Stimulated activated CD4-positive, alpha-beta T cell treated with anti-CD3 and anti-CD28 coated beads, TNF-alpha, amount 100 ng/mL, for 4 hours (primary cell): ENCODE data around the gene SIPA1L3.
"Not testable (repeated sequence)": the region's sequence is repeated elsewhere in the genome, so short reads cannot be mapped to it uniquely, and the experiment has no call there.

ENCODE experiments used
- DNase-seq, 3 experiments: peaks; one replicate each; pipeline ENCODE4 v3.0.0-alpha.2; 2020; ENCODE audit warnings: low read depth in 3 of 3

SIPA1L3 gene

DNA sequence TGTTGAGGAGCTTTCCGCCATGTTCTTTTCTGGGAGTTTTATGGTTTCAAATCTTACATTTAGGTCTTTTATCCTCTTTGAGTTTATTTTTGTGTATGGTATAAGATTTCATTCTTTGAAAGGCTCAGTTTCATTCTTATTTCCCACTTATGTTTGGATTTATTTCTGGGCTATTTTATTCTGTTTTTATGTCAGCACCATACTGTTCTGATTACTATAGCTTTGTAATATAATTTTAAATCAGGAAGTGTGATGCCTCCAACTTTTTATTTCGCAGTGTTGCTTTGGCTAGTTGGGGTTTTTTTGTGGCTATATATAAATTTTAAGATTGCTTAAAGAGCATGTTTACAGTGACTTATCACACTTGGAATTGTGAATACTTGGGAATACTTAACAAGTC, 135.1 kb downstream of the SIPA1L3 start:
- no peak for DNase-seq

DNA sequence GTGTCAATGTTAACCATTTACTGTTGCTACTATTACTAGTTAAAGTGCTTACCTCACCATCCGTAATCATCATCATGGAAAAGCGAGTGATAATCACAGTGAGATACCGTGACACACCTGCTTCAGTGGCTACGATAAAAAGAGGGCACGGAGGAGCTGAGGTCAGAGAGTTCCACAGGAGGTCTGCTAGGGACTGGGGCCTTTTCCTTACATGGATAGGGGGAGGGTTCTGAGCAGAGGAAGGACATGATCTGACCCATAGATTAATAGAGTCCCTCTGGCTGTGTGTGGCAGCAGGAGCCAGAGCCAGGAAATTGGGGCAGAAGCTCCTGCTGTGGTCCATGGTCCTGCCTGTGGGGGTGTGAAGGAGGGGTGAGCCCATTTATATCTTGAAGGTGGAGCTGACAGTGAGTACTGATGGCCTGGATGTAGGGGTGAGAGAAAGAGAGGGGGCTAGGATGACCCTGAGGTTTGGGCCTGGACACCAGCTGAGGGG, 136.7 kb downstream of the SIPA1L3 start:
- no peak for DNase-seq

DNA sequence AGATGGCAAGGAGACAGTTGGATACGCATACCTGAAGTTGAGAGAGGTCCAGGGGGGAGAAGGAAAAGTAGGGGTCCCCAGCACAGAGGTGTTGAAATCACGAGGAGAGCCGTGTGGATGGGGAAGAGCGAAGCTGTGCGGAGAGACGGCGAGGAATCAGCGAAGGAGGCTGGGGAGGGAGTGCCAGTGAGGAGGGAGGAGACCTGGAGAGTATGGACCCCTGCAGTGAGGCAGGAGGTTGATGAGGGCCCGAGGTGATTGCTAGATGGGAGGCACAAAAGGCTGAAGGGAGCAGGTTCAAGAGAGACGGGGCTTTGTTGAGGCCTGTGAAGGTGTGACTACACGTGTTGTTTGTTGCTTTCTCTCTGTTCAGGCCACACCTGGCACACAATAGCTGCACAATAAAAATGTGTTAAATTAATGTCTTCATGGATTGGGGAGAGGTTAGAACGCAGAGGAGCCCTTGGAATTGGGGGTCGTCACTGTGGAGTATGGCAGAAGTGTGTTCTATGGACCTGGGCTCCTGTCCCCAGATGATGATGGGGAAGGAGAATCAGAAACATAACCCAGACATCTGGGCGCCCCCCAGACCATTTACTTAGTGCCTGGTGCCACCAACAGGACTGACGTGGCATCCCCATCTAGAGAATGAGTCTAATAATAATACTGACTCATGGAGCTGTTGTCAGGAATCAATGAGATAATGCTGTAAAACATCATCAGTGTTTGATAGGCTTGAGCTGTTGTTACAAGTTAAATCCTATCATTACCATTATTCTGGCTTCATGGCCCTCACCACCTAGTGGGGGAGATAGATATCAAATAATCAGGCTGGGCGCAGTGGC, 137.5 kb downstream of the SIPA1L3 start:
- no peak for DNase-seq

DNA sequence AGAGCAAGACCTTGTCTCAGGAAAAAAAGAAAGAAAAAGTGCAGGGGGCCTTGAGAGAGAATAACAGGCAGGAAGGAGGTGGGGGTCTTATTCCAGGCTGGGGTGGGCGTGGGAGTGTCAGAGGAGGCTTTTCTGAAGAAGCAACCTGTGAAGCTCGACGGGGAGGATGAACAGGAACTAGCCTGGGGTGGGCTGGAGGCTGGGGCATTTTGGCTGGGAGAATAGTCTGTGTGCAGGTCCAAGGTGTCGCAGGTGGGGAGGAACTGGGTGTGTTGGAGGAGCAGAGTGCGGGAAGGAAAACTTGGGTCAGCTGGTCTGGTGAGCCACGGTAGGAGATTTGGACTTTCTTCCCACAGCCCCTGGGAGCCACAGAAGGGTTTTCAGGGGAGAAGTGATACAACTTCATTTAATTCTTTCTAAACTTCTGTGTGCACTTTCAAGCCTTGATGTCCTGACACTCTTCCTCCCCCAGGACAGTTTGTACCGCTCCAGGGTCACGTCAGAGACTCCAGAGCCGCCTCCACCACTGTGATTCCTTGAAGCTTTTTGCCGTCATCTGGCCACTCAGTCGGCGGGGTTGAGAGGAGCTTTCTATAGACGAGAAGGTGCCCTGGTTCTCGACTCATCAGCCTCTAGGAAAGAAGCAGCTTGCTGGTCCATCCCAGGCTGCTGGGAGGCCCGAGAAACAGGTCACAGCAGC, 138.7 kb downstream of the SIPA1L3 start:
- no peak for DNase-seq

DNA sequence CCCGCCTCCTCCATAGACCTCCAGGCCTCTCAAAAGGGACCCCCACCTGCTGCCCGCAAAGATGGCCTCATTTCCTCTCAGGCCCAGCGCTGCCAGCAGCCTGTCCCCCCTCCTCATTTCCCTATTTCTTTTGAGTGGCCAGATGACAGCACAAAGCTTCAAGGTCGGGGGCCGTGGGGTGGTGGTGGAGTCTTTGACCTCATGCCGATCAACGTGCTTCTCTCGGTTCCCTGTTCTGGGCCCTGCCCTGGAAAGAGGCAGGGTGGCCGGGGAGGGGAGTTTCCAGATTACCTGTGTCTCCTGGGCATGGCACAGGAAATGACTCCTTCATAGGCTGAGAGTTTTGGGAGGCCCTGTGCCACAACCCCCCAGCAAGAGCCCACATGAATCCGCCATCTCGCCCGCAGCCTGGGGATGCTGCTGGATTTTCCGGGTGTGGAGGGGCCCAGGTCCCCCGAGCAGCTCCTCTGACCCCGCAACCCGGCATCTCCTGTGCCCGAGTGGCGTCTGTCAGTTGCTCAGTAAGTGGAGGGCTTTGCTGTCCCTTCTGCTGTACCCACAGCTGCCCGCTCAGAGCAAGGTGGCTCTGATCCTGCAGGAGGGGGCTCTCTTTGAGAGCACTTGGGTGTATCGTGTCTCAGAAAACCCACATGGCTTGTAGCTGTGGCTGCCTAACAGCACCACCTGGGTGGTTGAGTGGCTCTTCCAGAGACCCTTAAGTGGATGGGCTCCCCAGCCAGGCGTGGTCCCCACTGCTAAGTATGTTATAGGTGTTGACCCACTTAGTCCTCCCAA, 139.4 kb downstream of the SIPA1L3 start:
- no peak for DNase-seq

DNA sequence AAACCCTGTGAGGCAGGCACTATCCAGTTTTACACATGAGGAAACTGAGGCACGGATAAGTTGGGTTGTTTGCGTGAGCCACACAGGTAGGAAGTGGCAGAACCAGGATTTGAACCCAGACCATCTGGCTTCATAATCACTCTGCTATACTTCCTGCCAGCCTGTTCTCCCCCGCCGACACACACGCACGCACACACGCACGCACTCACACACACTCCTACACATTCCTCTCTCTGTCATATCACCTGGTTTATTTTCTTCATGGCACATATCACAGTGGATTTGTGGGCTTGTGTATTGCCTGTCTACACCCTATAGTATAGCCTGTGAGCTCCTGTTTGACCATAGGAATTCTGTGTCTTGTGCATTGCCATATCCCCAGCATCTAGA, 140.0 kb downstream of the SIPA1L3 start:
- peak in 1 of 3 experiments; percentile 26 for DNase-seq

DNA sequence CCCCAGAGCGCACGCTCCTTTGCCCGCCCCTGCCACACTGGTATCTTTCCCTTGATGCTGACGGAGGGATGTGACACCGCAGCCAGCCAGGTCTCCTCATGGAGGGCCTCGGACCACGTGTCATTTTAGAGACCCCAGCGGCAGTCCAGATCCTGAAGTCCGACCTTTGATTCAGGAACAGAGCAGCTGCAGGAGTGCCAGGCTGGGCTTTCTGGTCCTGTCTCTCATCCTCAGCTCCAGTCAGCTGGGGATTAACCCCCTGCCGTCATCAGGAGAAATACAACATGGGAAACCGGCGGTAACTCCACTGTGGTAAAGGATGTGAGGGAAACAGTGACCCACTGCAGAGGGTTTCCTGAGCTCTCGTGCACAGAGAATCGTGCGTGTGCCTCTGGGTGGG, 140.6 kb downstream of the SIPA1L3 start:
- DNase-seq: no peak

DNA sequence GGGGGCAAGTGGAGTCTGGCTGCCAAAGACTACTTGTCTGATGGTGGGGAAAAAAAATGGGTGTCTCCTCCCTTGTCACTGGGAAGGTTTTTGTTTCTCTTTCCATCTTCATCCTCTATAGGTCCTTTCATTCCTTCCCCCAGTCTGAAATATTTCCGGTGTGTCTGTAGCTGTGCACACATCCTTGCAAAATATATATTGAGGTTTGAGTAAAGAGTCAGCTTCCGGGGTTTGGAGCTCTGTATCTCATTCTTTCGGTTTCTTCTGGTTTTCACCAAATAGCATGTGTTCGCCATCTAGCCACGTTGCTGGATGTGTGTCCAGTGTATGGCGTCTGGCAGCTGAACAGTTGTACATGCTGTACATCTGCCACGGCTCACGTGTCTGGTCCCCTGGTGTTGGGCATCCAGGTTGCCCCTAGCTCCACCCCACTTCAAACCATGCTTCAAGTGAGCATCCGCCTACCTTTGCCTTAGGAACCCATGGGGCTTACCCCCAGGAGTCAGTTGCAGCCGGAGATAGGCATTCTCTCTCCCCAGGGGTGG, 142.2 kb downstream of the SIPA1L3 start:
- DNase-seq: peak in 2 of 3 experiments; percentile 27 to 38

DNA sequence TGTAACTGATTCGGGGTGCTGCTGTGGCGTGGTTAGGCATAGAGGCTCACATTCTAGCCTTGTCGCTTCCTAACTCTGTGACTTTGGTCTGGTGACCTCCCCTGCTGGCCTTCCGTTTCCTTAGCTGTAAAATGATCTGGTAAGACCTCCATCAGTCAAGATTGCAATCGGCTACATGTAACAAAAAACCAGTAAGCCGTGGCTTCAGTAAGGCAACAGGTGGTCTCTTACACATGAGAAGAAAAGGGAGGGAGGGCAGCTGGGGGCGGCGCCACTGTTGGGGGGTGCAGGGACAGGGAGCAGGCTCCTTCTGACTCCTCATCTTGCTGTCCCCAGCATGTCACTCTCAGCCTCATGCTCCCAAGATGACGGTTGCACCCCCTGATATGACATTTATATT, 148.0 kb downstream of the SIPA1L3 start:
- no peak for DNase-seq

DNA sequence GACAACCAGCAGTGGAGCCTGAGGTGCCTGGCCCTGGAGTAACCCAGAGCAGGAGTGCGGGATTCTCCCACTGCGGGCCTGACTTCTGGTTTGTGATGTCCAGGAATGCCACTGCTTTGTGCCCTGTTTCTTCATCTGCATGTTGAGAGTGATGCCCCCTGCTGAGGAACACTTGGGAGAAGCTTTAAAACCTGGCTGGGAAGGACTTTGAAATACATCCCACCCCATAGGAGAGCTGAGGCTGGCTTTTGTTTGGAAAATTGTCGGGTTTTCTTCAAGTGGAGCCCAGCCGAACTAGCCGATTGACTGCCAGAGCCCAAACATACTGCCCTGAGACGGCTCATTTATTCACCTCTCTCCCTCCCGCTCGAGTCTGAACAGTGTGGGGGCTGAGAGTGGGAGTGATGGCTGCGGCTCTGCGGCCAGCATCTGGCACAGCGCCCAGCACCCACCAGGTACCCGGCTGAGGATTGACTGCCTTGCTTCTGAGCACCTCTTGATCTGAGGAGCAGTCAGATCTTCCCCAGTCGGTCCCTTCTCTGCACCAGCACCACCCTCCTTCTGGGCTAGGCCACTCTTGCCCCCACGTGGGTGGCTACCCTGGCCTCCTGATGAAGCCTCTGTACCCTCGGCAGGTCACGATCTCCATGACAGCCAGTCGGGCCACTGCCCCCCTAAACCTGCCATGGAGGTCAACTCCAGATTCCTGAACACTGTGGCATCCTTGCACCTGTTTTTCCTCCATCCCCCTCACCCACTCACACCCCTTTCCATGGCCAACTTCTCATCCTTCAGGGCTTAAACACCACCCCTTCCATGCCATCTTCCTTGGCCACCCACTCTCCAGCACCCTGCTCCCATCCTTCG, 148.9 kb downstream of the SIPA1L3 start:
- no peak for DNase-seq

DNA sequence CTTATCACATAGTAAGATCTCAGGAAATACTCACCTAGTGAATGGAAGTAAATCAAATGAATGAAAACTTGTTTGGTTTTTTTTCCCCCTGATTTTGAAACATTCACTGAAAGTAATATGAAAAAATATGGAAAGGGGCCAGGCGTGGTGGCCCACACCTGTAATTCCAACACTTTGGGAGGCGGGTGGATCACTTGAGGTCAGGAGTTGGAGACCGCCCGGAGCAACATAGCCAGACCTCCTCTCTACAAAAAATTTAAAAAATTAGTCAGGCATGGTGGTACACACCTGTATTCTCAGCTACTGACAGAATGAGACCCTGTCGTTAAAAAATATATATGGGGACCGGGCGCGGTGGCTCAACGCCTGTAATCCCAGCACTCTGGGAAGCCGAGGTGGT, 149.6 kb downstream of the SIPA1L3 start:
- DNase-seq: no peak

DNA sequence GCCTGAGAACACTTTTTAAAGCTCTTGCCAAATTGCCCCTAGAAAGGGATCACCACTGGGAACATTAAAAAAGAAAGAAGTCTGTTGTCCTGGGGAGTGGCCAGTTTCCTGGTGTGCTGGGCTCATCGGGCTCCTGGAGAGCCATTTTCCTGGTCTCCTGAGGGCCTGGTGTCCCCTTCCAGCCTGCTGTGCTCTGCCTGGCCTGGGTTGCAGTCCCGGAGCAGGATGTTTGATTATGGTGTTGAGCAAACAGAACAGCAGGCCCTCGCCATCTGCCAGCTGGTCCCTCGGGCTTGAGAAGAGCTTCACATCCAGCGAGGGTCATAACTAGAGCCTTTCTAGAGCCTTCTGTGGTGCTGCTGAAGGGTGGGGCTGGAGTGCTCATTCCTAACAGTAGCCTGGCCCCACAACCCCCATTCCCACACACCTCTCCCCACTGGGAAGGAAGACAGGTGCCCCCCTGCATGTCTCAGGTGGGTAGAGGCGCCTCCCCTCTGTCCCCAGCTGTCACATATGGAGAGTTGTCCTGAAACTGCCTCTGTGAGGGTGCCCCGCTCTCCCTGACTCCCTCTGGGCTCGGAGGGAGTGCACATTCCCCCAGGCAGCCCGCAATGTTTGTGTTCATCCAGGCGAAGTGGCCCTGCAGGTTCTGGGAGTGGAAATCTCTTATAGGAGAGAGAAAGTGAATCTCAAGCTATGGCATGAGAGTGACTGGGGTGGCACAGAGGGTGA, 151.1 kb downstream of the SIPA1L3 start:
- no peak for DNase-seq

DNA sequence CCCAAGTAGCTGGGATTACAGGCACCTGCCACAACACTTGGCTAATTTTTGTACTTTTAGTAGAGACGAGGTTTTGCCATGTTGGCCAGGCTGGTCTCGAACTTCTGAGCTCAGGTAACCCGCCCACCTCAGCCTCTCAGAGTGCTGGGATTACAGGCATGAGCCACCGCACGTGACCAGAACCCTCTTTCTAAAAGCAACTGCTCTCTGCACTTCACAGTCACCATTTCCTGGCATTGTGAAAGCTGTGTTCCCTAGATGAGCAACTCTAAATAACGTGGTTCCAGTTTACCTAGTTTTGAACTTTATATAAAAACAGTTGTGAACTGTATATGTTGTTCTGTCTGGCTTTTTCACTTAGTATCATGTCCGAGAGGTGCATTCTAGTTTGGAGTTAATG, 152.9 kb downstream of the SIPA1L3 start:
- no peak for DNase-seq

DNA sequence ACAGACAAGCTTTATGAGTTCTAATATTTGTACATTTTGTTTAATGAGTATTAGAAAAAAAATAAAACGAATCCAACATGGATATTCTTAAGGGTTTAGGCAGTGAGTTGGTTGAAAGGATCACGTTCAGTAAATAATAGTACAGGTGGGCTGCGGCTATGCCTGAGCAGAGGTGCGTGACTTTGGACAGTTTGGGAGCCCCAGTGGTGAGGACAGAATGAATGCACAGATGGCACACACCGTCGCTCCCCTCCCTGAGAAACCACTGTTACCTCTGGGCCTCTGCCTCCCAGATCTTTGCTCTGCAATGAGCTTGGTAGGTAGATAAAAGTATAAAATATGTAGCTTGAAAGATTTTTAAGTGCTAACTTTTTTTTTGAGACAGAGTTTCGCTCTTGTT, 153.3 kb downstream of the SIPA1L3 start:
- no peak for DNase-seq

DNA sequence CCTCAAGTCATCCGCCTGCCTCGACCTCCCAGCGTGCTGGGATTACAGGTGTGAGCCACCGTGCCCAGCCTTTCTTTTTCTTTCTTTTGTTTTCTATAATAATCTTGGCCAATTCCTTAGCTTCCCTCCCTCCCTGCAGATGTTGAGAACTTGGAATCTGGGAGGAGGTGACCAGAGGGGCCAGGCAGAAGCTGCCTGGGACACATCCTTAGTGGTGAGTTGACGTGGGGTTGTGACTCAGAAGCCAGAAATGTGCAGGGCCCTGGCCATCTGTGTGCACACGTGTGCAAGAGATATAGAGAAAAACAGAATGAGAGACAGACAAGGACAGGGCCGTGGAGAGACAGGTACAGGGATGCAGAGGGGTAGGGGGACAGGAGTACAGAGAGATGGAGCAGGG, 154.3 kb downstream of the SIPA1L3 start:
- DNase-seq: no peak

DNA sequence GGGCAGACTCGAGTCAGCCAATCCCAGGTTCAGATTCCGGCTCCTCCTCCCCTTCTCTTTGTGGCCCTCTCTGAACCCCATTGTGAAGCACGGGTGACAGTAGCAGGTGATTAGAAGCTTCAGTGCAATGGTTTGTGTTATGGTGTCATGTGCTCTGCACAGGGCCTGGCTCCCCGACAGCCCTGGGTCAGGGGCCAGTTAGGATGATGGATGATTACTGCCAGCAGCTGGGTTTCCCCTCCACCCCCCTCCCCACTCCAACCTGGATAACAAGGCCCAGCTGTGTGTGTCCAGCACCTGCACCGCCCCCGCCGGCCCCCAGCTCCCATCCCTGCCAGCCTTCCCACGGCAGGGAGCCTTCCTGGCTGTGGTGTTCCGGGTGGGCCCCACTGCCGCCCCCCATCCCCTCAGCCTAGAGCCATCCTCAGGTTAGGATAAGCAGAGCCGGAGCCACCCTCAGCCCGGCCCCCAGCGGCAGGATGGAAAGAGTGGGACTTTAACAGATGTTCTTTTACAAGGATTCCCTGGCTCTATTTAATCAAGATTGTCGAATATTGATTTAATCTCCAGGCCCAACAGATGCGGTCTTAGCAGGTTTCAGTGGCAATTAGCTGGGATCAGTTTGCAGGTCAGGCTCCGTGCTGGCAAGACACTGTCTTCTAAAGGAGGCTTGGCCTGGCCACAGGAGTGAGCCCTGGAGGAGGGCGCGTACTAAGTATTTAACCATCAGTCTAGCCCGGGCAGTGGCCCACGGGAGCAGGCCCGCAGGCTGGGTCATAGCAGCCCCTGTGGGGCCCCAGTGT, 156.2 kb downstream of the SIPA1L3 start:
- no peak for DNase-seq

DNA sequence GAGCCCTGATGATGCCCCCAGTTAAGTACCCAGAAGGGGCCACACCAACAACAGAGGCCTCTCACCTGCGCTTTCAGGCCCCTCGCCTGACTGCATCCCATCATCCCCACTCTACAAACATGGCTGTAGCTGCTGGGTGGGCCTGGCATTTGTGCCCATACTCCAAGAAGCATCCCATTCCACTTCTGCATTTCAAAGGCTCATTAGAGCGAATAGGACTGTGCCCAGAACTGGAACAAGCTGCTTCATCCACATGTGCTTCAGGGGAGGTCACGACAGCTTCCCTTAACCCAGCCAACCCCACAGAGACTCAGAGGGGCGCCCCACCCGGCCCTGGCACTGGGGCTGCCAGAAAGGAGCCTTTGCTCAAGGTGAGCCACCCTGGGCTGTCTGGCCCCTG, 156.9 kb downstream of the SIPA1L3 start:
- no peak for DNase-seq

DNA sequence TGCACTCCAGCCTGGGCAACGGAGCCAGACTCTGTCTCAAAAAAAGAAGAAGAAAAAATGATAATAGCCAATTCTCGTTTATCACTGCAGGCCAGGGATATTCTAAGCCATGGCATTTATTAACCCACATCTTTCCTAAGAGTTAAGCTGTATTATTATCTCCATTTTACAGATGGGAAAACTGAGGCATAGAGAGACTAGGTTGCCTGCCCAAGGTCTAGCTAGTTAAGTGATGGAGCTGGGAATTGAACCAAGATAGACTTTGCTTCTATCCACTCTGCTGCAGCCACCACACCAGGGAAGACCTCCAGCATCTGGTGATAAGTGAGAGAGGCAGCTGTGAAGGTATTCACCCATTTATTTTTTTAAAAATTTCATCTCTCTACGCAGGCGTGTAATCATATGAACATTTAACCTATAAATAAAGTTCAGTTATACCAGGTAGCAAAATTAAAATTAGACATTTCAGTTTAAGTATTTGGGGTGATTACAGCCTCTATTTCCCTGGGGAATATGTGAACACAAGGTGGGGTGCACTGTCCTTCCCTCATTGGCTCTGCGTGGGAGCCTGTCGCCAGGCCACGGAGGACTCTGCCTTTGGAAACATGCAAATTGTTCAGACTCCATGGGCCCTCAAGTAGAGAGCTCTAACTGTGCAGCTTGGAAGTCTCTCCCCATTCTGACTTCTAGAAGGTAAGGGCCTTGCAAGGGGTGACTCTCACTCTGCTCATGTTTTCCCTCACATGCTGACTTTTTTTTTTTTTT, 157.8 kb downstream of the SIPA1L3 start:
- no peak for DNase-seq

DNA sequence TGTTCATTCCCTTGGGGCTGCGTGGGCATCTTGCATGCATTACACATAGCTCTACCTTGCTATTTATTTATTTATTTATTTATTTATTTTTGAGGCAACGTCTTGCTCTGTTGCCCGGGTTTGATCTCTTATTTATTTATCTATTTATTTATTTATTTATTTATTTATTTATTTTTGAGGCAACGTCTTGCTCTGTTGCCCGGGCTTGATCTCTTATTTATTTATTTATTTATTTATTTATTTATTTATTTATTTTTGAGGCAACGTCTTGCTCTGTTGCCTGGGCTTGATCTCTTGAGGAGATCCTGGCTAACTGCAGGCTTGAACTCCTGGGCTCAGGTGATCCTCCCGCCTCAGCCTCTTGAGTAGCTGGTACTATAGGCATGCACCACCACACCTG, 158.8 kb downstream of the SIPA1L3 start:
- DNase-seq: not testable (repeated sequence)
